ENCODE measurements around the gene ASIC3. TPM values are rescaled to one million over a fixed set of nuclear protein-coding genes. Genes with fewer than 3 reads are reported as not detected.

ASIC3 gene
- polyA plus RNA-seq, 12 donors: 1.5 to 7.7 (median 4.1) TPM; not detected in 2

DNA sequence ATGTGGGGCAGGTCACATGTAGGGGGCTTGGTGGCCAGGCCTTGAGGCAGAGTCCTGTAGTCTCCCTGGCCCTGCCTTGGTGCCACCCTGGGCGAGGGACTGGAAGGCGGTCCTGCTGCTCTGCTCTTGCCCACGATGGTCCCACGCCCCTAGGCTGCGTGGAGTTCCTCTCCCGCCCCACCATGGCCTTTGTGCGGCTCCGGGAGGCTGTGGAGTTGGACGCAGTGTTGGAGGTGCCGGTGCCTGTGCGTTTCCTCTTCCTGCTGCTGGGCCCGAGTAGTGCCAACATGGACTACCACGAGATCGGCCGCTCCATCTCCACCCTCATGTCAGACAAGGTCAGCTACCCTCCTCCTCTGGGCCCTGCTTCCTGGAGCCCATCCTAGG lies 22.2 kb downstream of the ASIC3 start:
- DNase-seq: no peak

DNA sequence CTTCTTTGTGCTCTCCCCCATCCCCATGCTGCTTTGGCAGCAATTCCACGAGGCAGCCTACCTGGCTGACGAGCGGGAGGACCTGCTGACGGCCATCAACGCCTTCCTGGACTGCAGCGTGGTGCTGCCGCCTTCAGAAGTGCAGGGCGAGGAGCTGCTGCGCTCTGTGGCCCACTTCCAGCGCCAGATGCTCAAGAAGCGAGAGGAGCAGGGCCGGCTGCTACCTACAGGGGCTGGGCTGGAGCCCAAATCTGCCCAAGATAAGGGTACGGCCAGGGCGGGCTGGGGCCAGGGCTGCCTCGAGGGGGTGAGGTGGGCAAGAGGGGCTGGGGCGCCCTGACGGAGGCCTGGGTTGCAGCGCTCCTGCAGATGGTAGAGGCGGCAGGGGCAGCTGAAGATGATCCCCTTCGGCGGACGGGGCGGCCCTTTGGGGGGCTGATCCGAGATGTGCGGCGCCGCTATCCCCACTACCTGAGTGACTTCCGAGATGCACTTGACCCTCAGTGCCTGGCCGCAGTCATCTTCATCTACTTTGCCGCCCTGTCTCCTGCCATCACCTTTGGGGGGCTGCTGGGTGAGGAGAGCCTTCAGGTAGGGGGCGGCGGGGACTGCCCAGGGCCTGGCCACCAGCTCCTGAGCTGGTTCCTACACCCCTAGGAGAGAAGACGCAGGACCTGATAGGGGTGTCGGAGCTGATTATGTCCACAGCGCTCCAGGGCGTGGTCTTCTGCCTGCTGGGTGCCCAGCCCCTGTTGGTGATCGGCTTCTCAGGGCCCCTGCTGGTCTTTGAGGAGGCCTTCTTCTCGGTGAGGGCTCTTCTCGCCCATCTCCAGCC lies 22.9 kb downstream of the ASIC3 start:
- no peak for DNase-seq

DNA sequence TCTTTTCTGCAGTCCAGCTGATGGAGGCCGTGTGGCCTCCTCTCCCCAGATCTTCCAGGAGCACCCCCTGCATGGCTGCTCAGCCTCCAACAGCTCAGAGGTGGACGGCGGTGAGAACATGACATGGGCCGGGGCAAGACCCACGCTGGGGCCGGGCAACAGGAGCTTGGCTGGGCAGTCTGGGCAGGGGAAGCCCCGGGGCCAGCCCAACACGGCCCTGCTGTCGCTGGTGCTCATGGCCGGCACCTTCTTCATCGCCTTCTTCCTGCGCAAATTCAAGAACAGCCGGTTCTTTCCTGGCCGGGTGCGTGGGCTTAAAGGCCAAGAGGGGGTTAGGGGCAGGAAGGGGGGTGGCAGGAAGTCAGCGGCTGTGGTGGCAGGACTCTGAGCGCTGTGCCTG lies 25.7 kb downstream of the ASIC3 start:
- DNase-seq: no peak

DNA sequence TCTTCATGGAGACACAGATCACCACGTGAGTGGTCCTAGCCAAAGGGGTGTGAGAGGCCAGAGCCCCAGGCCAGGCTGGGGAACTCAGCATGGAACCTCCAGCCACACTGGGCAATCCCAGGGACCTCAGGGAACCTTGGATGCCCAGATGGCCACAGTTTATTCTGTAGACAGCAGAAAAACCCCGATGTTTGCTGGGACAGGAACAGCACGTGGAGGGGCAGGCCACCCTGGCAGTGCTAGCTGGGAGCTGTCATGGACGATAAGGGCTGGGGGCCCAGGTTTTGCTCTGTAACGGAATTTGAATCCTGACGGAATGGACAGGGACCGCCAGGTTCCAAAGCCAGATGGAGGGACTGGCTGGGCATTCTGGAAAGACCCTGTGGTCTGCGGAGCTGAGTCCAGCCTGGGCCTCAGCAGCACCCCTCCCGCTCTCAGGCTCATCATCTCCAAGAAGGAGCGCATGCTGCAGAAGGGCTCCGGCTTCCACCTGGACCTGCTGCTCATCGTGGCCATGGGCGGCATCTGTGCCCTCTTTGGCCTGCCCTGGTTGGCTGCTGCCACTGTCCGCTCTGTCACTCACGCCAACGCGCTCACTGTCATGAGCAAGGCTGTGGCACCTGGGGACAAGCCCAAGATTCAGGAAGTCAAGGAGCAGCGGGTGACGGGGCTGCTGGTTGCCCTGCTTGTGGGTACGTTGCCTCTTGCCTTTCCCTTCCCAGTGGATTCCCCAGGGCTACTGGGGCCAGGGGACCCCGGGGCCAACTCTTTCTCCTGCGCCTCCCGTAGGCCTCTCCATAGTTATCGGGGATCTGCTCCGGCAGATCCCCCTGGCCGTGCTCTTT lies 26.7 kb downstream of the ASIC3 start:
- no peak for DNase-seq

GRCh38 chr7:151075662-151075971 lies 27.3 kb downstream of the ASIC3 start:
- no peak for DNase-seq

DNA sequence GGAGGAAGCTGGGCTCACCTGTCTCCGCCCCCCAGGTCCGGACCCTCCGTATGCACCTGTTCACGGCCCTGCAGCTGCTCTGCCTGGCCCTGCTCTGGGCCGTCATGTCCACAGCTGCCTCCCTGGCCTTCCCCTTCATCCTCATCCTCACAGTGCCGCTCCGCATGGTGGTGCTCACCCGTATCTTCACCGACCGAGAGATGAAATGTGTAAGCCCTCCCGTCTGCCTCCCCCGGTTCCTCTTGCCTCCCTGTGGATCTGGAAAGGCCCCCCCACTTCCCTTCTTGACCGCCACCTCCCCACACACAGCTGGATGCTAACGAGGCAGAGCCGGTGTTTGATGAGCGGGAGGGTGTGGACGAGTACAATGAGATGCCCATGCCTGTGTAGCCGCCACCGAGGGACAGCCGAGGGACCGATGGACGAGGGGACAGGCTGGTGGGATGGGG lies 27.7 kb downstream of the ASIC3 start:
- no peak for DNase-seq

- DNase-seq: no peak
Observed at GRCh38 chr7:151076863-151077704, 28.8 kb downstream of the ASIC3 start.

GRCh38 chr7:151077705-151078232 lies 29.4 kb downstream of the ASIC3 start:
- DNase-seq: no peak

GRCh38 chr7:151078233-151079040 lies 30.1 kb downstream of the ASIC3 start:
- DNase-seq: no peak

DNA sequence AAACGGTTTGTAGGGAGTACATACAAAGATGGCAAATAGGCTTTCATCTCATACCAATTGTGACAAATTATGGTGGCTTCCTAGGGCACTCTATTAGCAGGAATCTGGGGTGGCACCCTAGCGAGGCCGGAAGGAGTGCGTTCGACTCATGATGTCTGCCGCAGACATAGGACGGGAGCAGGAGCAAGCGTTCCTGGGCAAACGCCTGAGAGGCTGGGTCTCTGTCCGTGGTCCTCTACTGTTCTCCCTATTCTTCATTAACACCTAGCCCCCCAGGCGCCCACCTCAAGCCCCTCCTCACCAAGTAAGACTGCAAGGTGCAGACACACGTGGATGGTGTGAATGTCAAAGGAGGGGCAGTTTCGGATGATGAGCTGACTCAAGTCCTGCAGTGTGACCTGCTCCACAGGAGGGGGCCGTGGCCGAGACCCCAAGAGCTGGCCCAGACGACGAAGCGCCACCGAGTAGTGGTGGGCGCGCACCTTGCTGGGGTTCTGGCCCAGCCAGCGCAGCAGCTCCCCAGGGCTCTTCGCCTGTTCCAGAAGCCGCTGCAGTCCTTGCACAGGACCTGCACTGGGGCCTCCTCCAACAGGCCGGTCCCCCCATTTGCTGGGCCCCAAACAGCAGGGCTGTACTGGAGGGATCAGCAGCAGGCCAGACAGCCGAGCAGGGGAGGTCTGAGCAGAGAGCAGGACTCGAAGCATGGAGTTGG lies 31.0 kb downstream of the ASIC3 start:
- DNase-seq: no peak

GRCh38 chr7:151080067-151080521 lies 31.8 kb downstream of the ASIC3 start:
- DNase-seq: no peak

- DNase-seq: peak; percentile 88
Observed at GRCh38 chr7:151080522-151081169, 32.3 kb downstream of the ASIC3 start, which contains the start of gene FASTK. TSS of gene FASTK (minus strand) at chr7:151080809. CDS start at chr7:151080766, 43 bp downstream.

GRCh38 chr7:151081170-151082101 lies 33.1 kb downstream of the ASIC3 start:
- no peak for DNase-seq

DNA sequence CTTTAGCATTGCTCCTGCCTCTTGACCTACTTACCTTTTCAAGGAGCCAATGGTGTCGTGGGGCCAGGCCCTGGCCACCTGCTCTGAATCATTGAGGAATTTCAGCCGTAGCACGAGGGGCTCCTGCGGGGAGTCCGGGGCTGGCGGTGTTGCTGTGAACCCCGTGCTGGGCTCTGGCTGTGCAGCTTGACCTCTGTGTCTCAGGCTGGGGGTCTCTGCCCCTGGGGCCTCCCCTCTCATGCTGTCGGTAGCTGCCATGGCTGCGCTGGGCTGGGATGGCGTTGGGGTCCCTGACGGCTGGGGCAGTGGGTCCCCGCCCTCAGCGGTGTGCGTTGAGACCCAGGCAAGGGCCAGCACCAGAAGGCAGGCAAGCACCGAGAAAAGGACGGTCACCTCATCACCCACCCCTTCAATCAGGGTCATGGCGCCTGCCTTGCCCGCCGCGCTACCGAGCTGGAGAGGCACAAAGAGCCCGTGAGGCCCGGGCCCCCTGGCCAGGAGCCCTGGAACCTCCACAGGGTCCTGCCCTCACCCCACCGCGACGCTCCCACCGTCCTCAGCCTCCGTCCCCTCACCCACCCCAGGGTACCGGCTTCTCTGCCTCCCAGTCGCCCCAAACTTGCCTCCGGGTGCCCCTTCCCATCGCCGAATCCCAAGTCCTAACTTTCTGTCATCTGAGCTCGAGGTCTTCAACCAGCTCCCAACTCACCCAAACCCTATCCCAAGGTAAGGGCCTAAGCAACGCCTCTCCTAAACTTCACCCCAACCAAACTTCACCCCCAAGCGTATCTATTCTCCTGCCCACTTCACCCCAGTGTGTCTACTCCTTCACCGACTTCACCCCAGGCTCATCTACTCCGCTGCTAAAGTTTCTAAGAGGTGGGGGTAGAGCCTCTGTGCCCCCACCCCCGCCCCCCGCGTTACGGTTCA lies 34.1 kb downstream of the ASIC3 start:
- no peak for DNase-seq

- no peak for DNase-seq
Observed at GRCh38 chr7:151083071-151083823, 34.9 kb downstream of the ASIC3 start, which contains the start of gene TMUB1. TSS of gene TMUB1 (minus strand) at chr7:151083493. CDS start at chr7:151082563, 930 bp downstream.

GRCh38 chr7:151083824-151084160 lies 35.5 kb downstream of the ASIC3 start:
- DNase-seq: no peak

GRCh38 chr7:151085329-151085690 lies 37.0 kb downstream of the ASIC3 start:
- DNase-seq: no peak

All from muscle of arm (tissue), 12 donors.